GM18526 (cell line): ENCODE results near the gene CABP7.

ENCODE experiments used
- POLR2A ChIP-seq: IDR thresholded peaks from 3 replicates; pipeline ENCODE4 v1.6.1; 2011; ENCODE audit not compliant: insufficient read length; ENCODE audit errors: extremely low read depth

The CABP7 gene

GRCh38 chr22:29727131-29727523 lies 7.3 kb downstream of the CABP7 start:
- TF ChIP-seq POLR2A, result no peak

DNA sequence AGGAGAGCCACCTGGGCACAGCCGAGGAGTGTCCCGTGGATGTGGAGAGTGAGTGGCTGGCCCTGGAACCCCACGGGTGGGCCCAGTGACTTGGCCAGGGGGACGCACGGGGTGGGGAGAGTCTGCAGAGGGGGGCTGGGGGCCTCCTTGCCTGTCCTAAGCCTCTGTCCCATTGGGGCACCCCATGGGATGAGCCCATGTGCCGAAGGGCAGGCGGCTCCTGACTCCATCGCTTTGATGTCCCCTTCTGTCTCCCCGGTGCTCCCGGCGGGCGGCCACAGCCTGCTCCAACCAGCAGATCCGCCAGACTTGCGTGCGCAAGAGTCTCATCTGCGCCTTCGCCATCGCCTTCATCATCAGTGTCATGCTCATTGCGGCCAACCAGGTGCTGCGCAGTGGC lies 9.4 kb downstream of the CABP7 start:
- TF ChIP-seq POLR2A, result no peak

DNA sequence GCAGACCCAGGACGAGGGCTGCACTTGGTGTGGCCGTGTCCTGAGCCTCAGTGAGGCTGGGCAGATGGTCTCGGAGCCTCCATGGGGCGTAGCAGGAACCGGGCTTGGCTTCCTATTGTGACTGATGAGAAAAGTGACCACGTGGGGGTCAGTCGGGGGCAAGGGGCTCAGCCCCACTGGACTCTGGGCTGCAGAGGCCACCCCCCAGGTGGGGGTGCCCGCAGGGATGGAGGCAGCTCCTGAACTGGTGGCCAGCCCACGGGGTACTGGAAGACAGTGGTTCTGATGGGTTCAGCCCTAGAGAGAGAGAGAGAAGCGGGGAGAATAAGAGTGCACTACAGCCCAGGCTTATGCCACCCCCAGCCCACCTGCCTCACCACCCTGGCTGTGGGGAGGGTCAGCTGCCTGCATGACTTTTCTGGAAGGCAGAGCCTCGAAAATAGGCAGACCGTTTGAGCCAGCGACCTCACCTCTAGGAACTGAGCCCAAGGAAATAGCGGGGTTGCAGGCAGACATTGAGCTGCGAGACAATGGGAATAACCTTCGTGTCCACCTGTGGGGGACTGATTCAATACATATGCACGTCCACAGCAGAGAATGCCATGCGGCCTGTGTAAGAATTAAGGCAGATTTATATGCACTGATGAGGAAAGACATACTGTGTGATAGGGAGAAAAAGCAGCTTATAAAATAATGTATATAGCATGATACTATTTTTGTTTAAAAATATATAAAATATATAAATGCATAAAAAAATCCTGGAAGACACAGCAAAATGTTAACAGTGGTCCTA lies 11.5 kb downstream of the CABP7 start:
- TF ChIP-seq POLR2A, result no peak

DNA sequence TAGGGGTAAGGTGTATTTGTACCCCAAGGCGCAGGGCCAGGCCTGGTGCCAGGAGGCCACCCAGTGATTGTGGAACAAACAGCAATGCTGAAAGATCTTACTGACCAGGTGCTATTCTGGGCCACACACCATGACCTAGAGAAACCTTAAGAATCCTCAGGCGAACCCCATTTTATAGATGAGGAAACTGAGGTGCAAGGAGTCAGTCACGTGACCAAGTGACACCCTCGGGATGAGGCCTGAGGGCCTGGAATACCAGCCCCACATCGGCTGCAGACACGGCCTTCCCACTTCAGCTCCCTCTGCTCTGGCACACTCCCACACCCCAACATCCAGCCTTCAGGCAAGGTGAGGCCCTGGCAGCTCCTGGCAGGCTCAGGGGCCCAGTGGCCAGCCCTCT lies 13.1 kb downstream of the CABP7 start:
- TF ChIP-seq POLR2A, result no peak

DNA sequence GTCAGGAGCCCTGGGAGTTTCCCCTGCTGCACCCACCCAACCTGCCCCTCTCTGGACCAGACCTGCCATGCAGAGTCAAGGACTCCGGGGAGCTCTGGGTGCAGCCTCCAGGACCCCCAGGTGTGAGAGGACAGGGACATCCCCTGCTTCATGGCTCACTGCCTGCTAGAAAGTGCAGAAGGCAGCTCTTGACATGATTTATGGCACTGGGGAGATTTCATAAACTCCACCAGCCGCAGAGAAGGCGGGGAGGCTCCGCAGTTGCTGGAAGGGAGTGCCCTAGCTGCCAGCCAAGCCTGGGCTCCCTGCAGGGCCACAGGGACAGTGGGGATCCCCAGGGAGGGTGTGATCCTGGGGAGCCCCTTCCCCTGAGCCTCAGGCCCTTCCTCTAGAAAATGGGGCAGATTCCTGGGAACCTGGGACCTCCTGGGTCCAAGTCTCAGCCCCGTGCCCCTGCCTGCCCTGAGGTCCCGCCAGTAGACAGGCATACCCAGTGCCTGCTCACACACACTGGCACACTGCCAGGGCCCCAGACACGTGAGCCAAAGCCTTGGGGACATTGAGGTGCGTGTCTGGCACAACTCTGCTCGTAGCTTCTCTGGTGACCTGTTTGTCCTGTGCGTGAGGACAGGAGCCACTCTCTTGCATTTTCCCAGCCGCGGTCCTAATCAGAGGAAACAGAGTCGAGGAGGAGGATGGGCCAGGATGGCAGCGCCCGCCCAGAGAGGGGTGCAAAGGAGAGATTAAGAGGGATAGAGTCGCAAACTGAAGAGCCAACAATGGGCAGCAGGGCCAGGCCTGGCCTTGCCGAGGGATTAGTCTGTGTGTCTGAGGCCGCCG lies 13.8 kb downstream of the CABP7 start:
- no peak for TF ChIP-seq POLR2A

DNA sequence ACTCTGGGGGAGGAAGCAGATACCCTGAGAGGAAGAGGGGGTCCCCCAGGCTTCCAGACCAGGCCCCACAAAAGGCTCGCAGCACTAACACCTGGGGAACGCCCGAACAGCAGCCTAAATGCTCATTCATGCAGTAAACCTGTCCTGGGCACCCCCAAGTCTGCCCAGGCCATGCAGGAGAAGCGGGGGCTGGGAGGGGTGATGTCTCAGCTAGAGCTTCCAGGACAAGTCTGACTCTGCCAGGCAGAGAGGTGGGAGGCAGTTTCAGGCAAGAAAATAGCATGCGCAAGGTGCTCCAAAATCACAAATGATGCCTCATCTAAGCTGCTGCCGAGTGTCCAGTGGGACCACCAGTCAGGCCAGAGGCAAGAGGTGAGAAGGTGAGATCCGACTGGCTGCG lies 14.6 kb downstream of the CABP7 start:
- no peak for TF ChIP-seq POLR2A

- TF ChIP-seq POLR2A, result no peak
These were observed 15.0 kb downstream of the CABP7 start for GRCh38 chr22:29734838-29735237.

DNA sequence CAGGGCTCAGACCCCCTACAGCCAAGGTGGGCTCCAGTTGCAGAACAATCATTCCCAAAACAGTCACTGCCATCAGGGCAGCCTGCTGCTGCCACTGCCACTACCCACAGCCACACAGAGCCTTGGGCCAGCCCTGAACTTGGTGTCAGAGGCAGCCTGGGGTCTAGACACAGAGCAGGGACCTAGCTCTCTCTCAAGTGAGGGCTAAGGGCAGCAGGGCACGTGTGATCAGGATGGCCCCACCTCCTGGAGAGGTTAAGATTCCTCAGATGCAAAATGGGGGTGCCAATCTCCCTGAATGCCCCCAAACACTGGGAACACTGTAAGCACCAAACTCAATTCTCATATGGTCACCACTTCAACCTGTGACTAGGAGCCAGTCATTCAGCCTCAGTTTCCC lies 15.6 kb downstream of the CABP7 start:
- no peak for TF ChIP-seq POLR2A

- TF ChIP-seq POLR2A, result no peak
These were observed 17.7 kb downstream of the CABP7 start for GRCh38 chr22:29737251-29738117.

- no peak for TF ChIP-seq POLR2A
These were observed 18.5 kb downstream of the CABP7 start for GRCh38 chr22:29738118-29738815.

DNA sequence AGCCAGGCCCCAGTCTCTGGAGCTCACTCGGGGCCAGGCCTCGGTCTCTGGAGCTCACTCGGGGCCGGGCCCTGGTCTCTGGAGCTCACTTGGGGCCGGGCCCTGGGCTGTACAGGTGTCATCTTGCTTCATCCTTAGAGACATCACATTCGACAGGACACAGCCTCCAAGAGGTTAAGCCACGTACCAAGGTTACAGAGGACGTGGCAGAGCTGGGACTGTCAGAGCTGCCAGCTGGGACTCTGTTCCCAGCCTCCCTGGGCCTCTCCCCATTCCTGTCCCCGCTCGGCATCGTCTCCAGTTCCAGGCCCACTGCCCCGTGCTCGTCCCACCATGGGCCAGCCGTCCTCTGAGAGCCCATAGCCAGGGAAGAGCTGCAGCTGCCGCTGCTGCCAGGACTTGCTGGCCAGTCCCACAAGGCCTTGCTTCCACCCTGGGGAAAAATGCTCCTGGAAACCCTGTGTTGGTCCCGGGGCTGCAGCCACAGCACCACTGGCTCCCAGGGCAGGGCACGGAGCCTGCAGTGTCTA lies 19.6 kb downstream of the CABP7 start:
- no peak for TF ChIP-seq POLR2A

DNA sequence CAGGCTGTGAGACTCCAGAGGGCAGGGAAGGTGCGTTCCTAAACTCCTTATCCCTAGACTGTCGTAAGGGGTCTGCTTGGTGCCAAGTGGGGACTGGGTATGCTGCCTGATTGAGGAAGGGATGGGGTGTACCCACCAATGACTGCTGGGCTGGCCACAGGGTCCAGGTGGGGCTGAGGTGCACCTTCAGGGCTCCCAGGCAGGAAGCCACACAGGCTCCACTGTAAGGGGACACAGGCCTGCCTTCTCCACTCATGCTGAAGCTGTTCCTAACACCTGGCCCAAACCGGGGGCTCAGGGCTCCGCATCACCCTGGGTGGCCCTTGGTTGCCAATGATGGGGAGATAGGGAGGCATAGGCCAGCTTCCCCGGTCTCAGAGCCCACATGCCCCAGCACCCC lies 20.4 kb downstream of the CABP7 start:
- no peak for TF ChIP-seq POLR2A

DNA sequence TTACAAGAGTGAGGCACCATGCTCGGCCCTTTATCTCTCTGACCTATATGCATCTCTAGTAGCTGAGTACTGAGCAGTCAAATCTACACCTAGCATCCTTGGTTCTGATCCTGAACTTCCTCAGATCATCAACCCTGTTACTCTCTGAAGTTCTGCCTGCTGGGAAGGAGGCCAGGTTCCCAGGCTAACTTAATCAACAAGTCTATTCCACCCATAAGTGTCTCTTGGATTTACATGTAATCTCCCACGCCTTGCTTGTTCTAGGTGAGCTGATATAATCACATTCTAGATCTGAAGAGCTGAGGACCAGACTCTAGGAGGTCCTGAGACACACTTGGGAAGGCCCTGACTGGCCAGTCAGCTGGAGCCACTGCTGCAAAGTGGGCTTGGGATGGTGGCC lies 22.1 kb downstream of the CABP7 start:
- no peak for TF ChIP-seq POLR2A

DNA sequence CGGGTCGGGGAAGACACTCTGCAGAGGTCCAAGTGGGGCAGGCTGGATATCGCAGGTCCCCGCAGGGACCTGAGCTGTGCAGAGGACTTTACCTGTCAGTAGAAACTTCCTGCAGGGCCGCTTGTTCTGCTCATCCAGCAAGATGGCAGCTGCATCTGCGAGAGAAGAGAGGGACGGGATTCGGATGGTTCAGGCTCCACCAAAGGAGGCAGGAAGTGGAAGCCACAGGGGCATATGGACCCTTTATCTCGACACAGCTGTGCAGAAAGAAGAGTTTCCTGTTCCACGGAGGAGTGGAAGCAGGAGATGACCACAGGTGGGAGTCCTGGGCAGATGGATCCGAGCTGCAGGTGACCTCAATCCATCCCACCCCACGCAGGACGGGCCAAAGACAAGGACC lies 22.5 kb downstream of the CABP7 start:
- TF ChIP-seq POLR2A, result no peak

DNA sequence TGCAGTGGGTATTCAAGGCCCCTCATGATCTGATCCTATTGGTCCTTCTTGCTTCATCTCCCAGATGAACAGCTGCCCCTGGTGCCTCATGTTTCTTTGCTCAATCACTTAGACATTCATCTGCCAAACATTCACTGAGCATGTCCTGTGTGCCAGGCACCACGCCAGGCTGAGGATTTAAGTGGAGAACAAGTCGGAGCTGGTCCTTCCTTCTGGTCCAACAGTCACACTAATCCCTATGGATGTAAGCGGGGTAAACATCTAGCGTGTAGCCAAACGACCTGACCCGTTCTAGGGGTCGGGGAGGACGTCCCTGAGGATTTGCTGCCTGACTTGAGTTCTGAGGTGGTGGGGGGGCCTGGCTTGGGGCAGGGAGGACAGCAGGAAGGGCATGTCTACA lies 25.1 kb downstream of the CABP7 start:
- TF ChIP-seq POLR2A, result no peak
